Body of pancreas (tissue), 4 donors: ENCODE measurements around the gene DENND2D.

Source experiments
- CTCF ChIP-seq, 7 experiments: fragments of 450-650 bp in 4 of 7; fragments of 200-600 bp in 3 of 7; sonication (generic) in 3 of 7; IDR thresholded peaks; one replicate each; pipeline ENCODE4 v1.5.1; 2016 to 2019; ENCODE audit warnings: antibody characterized with exemption in 7 of 7
- POLR2A ChIP-seq, 3 donors: fragments of 450-650 bp; IDR thresholded peaks; one replicate each; pipeline ENCODE4 v1.6.1; 2016; ENCODE audit warnings: antibody characterized with exemption in 3 of 3, mild to moderate bottlenecking in 2 of 3

DNA sequence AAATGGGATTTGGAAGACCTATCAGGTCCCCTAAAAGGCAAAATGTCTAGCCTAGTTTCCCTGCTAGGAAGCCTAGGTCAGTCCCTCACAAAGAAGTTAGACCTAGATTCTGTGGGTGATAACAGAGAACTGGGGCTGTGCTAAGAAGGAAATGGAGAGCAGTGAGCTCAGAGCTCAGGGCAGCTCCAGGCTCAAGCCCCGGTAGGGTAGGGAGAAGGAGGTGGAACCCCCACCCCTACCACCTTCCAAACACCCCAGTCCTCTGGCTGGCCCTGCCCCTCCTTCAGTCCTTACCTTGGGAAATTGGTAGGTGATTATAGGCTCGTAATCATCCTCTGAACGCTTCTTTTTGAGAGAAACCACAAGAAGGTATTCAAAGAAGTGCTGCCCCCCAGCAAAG, 1.1 kb downstream of the DENND2D start:
- TF ChIP-seq POLR2A (IDR thresholded peaks at IDR 0.05) (no peak), CTCF (IDR thresholded peaks at IDR 0.05) (no peak)
